Calu3 (cell line): ENCODE measurements around the gene S100A7A. TPM values are rescaled to one million over a fixed set of nuclear protein-coding genes. Genes with fewer than 3 reads are reported as not detected.
"Not testable (repeated sequence)": the region's sequence is repeated elsewhere in the genome, so short reads cannot be mapped to it uniquely, and the experiment has no call there.

Experiments used
- BruUV-seq: library from RNA; stranded (reverse); fragments of 400-500 nt; replicated peaks from 2 replicates; lab custom pipeline; 2021; lab: Mats Ljungman, UMichigan
- CTCF ChIA-PET: fragments of 300-600 bp; sonication (Branson Sonifier 250); formaldehyde crosslinking; loops from one replicate; lab custom pipeline; 2022; ENCODE audit warnings: antibody characterized with exemption; lab: Charles Lee
- DNase-seq: peaks from one replicate; pipeline ENCODE4 v3.0.0; 2022
- H3K27ac Mint-ChIP-seq: one replicate; pipeline ENCODE4 v1.8.0; 2022; ENCODE audit warnings: mixed read lengths; ENCODE audit not compliant: unreplicated experiment
- H3K27me3 Mint-ChIP-seq: one replicate; pipeline ENCODE4 v1.8.0; 2022; ENCODE audit warnings: mixed read lengths; ENCODE audit not compliant: unreplicated experiment
- H3K36me3 Mint-ChIP-seq: one replicate; pipeline ENCODE4 v1.8.0; 2022; ENCODE audit warnings: mild to moderate bottlenecking, moderate library complexity, mixed read lengths; ENCODE audit not compliant: insufficient read depth, unreplicated experiment
- H3K4me1 Mint-ChIP-seq: one replicate; pipeline ENCODE4 v1.8.0; 2022; ENCODE audit warnings: mild to moderate bottlenecking, low read depth, mixed read lengths; ENCODE audit not compliant: unreplicated experiment
- H3K4me3 Mint-ChIP-seq: one replicate; pipeline ENCODE4 v1.8.0; 2022; ENCODE audit warnings: mild to moderate bottlenecking, low read depth, moderate library complexity, mixed read lengths; ENCODE audit not compliant: unreplicated experiment
- H3K9me3 Mint-ChIP-seq: one replicate; pipeline ENCODE4 v1.8.0; 2022; ENCODE audit warnings: low read depth, mixed read lengths; ENCODE audit not compliant: unreplicated experiment
- intact Hi-C: fragments of 100-400 bp; cut with micrococcal nuclease; formaldehyde crosslinking; loops from one replicate; pipeline ENCODE4 v1.10.0; 2022; ENCODE audit not compliant: unreplicated experiment
- total RNA-seq: library from RNA; stranded (reverse); gene quantifications from 2 replicates; pipeline ENCODE4 v1.2.3, GENCODE V29; 2022
- TF ChIP-seq, protein P1 (sequence below): fragments of 200-600 bp; IDR thresholded peaks from one replicate; pipeline ENCODE4 v1.8.0; 2022; ENCODE audit warnings: antibody characterized with exemption; ENCODE audit not compliant: unreplicated experiment

Gene S100A7A
- total RNA-seq, 1 experiment from 2014 or later, result not detected

DNA sequence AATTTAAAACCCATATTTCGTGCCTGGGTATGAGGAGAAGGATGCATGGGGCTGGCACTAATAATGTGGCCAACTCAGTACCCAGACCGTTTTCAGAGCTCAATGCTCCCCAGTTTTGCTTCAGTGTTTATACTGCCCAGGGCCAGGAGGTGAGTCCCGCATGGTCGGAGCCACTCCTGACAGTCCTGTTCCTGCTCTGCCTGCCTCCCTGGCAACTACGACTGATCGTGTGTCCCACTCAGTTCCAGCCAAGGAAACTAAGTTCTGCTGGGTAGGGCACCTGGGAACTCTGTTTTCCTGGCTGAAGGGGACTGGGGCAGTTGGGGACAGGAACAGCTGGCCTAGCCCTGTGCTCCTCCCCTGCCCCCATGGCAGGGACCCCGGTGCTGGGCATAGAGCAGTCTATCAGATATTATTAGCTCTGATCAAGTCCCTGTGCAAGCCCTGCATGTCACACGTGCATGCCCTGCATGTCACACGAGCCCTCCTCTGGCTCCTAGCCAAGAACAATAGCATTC, 25.0 kb downstream of the S100A7A start:
- Mint-ChIP-seq H3K4me3 (no peak overlapping the region), H3K4me1 (no peaks in the 10 kb centered on the region), H3K27ac (no peak overlapping the region), H3K36me3 (no peaks in the 10 kb centered on the region), H3K27me3 (peaks cover 85% of the 10 kb centered on the region), H3K9me3 (no peaks in the 10 kb centered on the region)
- DNase-seq, result no peak
- TF ChIP-seq, protein P1, sequence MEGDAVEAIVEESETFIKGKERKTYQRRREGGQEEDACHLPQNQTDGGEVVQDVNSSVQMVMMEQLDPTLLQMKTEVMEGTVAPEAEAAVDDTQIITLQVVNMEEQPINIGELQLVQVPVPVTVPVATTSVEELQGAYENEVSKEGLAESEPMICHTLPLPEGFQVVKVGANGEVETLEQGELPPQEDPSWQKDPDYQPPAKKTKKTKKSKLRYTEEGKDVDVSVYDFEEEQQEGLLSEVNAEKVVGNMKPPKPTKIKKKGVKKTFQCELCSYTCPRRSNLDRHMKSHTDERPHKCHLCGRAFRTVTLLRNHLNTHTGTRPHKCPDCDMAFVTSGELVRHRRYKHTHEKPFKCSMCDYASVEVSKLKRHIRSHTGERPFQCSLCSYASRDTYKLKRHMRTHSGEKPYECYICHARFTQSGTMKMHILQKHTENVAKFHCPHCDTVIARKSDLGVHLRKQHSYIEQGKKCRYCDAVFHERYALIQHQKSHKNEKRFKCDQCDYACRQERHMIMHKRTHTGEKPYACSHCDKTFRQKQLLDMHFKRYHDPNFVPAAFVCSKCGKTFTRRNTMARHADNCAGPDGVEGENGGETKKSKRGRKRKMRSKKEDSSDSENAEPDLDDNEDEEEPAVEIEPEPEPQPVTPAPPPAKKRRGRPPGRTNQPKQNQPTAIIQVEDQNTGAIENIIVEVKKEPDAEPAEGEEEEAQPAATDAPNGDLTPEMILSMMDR, result no peak
- CTCF ChIA-PET, result interaction anchor here (0.5 to 0.7 kb wide), 2 partner anchors 19 to 52 kb away, joined by 3 read pairs; no protein-coding TSS in a partner anchor
- BruUV-seq, result no TSS peak
- intact Hi-C loops, result no loop called here

DNA sequence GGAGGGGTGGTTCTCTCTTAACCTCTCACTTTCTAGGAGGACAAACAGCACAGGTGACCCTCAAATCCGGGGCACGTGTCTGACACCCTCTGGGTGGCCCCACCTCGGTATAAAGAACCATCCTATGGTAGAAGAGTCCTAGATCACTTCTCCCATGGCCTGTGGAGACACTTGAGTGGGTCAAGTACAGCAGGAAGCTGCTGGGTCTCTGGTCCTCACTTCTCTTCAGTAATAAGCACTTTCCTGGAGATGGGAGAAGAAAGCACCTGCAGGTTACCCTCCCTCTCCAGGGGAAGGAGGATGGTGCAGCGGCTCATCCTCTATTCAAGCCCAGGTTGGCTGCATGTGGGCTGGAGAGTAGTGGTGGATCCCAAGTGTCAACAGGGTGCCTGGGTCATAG, 27.2 kb downstream of the S100A7A start:
- Mint-ChIP-seq H3K27ac (no peak overlapping the region), H3K36me3 (no peaks in the 10 kb centered on the region), H3K4me3 (no peak overlapping the region), H3K9me3 (no peaks in the 10 kb centered on the region), H3K4me1 (no peaks in the 10 kb centered on the region), H3K27me3 (peaks cover 85% of the 10 kb centered on the region)
- no TSS peak for BruUV-seq
- TF ChIP-seq, protein P1, result no peak
- CTCF ChIA-PET, result interaction anchor here (1.0 kb wide), 1 partner anchor 67 kb away, joined by 3 read pairs; no protein-coding TSS in a partner anchor
- no peak for DNase-seq
- intact Hi-C loops, result no loop called here

DNA sequence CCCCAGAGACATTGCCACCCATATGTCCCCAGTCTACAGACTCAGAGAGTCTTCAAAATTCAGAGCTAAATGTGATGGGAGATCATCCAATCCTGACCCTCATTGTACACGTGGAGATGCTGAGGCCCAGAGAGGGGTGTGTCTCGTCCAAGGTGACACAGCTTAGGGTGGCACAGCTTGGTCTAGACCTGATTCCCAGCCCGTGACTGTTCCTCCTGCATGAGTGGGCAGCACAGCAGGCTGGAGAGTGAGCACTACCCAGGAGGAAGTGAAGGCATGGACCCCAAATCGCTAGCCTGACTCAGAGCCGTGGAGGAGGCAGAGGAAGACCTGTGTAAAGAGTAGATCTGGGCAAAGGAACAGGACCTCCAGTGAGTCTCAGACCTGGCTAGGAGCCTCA, 27.8 kb downstream of the S100A7A start:
- no peaks in the 10 kb centered on the region for H3K4me1 Mint-ChIP-seq

DNA sequence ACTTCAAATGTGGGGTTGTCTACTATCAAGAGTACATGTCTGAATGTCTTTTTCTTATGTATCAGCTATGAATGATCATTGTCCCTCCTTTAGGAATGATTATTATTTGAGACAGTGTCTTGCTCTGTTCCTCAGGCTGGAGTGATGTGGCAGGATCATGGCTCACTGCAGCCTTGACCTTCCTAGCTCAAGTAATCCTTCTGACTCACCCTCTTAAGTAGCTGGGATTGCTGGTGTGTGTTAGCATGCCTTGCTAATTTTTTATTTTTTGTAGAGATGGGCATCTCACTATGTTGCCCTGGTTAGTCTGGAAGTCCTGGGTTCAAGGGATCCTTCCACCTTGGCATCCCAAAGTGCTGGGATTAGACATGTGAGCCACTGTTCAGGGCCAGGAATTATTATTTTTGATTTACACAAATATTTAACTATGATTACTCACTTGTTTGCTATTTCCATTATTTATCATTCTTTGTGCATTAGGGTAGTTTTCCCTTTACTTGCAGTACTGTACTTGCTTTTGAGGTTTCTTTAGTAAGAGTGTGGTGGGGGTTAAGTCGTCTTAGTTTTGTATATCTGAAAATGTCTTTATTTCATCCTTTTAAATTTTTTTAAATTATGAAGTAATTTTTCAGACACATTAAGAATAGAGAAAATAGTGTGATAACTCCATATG, 31.3 kb downstream of the S100A7A start:
- peaks cover 73% of the 10 kb centered on the region for H3K27me3 Mint-ChIP-seq
- DNase-seq, result no peak
- no peaks in the 10 kb centered on the region for H3K9me3 Mint-ChIP-seq
- intact Hi-C loops, result no loop called here
- BruUV-seq, result no TSS peak
- H3K4me3 Mint-ChIP-seq, result no peak overlapping the region
- TF ChIP-seq, protein P1, result no peak
- H3K36me3 Mint-ChIP-seq, result no peaks in the 10 kb centered on the region
- no peak overlapping the region for H3K27ac Mint-ChIP-seq
- no peaks in the 10 kb centered on the region for H3K4me1 Mint-ChIP-seq
- CTCF ChIA-PET, result no interaction called here

More for the DNA sequence above, 27.8 kb downstream of the S100A7A start:
- Mint-ChIP-seq H3K9me3 (no peaks in the 10 kb centered on the region), H3K4me3 (no peak overlapping the region), H3K27me3 (peaks cover 85% of the 10 kb centered on the region), H3K27ac (no peak overlapping the region), H3K36me3 (no peaks in the 10 kb centered on the region)
- intact Hi-C loops, result no loop called here
- DNase-seq, result no peak
- CTCF ChIA-PET, result interaction anchor here (1.0 kb wide), 1 partner anchor 66 kb away, joined by 3 read pairs; no protein-coding TSS in a partner anchor
- TF ChIP-seq, protein P1, result no peak
- BruUV-seq, result no TSS peak

DNA sequence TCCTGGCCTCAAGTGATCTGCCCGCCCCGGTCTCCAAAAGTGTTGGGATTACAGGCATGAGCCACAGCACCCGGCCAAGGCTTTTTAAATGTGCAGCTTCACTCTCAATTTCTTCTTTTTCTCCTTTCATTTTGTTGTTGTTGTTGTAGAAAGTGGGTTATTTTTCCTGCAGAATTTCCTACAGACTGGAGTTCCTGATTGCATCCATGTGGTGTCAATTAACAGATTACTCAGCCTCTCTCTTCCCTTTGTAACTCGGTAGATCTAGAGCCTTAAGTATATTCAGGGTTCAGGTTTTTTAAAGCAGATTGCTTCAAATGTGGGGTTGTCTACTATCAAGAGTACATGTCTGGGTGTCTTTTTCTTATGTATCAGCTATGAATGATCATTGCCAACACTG, 32.5 kb downstream of the S100A7A start:
- H3K36me3 Mint-ChIP-seq, intact Hi-C loops, H3K9me3 Mint-ChIP-seq, H3K4me3 Mint-ChIP-seq, DNase-seq, BruUV-seq, H3K27ac Mint-ChIP-seq, CTCF ChIA-PET, H3K4me1 Mint-ChIP-seq: not testable (repeated sequence)
- H3K27me3 Mint-ChIP-seq, result peaks cover 65% of the 10 kb centered on the region
